OCI-LY3 (cell line): ENCODE measurements around the gene USP34.

Experiments used
- CTCF ChIP-seq: fragments of 200-600, 300-600 bp; sonication (generic); IDR thresholded peaks from 2 replicates; pipeline ENCODE4 v1.5.1; 2014; ENCODE audit warnings: antibody characterized with exemption, low read length, low read depth
- EZH2phosphoT487 ChIP-seq: fragments of 200-600 bp; shearing (Covaris generic); IDR thresholded peaks from 2 replicates; pipeline ENCODE4 v1.6.1; 2018; ENCODE audit warnings: antibody characterized with exemption, mixed run types, low read depth

DNA sequence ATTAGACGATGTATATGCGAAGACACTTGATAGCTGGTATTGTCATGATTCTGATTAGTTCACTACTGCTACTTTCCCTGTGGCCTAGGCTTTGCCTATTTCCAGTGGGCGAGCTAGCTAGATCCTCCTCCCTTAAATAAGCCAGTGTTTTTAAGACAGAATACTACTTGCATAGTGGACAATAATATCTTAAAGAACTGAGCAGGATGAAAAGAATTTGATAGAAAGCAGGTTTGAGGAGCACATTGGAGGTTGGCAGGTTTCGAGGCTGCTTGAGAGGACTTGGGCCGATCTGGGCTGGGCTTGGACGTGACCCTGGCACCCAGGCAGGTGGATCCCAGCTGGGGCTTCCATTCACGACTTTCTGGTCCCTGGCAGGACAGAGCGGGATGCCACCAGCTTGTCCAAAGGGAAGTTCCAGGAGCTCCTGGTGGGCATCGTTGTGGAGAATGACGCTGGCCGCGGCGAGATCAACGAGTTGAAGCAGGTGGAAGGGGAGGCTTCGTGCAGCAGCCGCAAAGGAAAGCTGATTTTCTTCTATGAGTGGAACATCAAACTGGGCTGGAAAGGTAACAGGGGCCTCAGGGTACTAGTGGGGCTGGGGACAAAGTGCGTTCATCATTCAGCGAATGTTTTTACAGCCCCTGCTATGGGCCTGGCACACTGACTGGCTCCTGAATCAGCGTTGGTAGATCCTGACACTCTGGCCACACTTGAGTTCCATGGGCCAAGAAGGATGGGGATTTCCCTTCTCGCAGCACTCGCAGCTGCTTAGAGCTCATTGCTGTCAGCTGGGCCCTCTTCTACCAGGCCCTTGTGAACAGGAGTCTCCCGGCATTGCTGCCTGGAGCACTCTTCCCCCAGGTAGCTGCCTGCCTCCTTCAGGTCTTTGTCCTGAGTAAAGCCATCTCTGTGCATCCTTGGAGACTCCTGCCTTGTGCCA, 292.0 kb downstream of the USP34 start:
- TF ChIP-seq CTCF (no peak), EZH2phosphoT487 (no peak)
